NCI-H1436 (cell line): ENCODE results near the gene ARHGEF6.
"Not testable (repeated sequence)": the region's sequence is repeated elsewhere in the genome, so short reads cannot be mapped to it uniquely, and the experiment has no call there.

ENCODE experiments used
- DNase-seq: peaks from one replicate; lab custom pipeline; 2025; lab: John Stamatoyannopoulos, UW

The ARHGEF6 gene, protein sequence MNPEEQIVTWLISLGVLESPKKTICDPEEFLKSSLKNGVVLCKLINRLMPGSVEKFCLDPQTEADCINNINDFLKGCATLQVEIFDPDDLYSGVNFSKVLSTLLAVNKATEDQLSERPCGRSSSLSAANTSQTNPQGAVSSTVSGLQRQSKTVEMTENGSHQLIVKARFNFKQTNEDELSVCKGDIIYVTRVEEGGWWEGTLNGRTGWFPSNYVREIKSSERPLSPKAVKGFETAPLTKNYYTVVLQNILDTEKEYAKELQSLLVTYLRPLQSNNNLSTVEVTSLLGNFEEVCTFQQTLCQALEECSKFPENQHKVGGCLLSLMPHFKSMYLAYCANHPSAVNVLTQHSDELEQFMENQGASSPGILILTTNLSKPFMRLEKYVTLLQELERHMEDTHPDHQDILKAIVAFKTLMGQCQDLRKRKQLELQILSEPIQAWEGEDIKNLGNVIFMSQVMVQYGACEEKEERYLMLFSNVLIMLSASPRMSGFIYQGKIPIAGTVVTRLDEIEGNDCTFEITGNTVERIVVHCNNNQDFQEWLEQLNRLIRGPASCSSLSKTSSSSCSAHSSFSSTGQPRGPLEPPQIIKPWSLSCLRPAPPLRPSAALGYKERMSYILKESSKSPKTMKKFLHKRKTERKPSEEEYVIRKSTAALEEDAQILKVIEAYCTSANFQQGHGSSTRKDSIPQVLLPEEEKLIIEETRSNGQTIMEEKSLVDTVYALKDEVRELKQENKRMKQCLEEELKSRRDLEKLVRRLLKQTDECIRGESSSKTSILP

DNA sequence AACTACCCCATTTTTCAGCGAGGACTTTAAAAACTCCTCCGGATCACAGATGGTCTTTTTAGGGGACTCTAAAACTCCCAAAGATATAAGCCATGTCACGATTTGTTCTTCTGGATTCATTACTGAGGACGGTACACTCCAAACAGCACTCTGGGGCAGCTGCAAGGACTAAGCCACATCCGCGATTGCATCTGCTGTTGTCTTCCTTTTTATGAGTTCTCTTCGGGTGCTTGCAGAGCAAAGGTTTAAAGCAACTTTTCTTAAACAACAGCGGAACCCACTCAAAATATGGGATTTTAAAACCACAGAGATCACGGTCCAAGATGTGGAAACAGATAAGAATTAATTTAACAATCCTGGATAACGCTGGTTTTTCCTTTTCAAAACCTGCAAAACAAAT lies at the start of gene ARHGEF6:
Gene ARHGEF6, minus strand, starts transcription at position 170 of the 400 bp plus-strand sequence. Its CDS starts 50 bp downstream, at position 120.
- no peak for DNase-seq

DNA sequence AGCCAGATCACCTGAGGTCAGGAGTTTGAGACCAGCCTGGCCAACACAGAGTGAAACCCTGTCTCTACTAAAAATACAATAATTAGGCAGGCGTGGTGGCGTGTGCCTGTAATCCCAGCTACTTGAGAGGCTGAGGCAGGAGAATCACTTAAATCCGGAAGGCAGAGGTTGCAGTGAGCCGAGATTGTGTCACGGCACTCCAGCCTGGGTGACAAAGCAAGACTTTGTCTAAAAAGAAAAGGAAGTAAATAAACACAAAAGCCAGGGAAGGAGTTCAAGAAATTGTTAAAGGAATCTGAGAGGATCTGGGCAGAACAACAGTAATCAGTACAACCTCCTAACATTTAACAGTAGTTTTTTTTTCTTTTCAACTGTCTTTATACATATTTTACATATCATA lies 48.7 kb upstream of the ARHGEF6 start:
- no peak for DNase-seq

DNA sequence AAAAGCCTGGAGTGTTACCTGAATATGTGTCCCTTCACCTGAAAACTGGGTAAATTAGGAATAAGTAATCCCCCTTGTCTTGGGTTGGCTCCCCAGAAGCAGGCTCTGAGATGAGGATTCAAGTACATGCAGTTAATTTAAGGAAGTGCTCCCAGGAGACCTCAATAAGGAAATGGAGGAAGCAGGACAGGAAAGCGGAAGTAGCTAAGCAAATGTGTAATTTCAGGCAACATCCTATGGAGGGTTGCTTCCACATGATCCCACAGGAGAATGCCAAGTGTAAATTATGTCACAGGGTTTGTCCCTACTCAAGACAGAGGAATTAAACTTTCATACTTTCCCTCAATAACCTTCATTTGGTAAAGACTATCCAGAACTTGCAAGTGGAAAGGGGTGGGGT lies 48.1 kb upstream of the ARHGEF6 start:
- DNase-seq = no peak

DNA sequence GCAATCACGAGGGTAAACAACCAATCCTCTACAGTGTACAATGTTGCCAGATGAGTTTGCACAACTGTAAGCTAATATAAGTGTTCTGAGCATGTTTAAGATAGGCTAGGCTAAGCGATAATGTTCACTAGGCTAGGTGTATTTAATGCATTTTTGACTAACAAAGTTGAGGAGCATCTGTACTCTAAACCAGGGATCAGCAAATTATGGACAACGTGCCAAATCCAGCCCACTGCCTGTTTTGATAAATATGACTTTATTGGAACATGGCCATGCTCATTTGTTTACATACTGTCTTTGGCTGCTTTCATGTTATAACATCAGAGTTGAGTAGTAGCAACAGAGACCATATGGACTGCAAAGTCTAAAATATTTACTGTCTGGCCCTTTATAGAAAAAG lies 46.3 kb upstream of the ARHGEF6 start:
- peak; percentile 13 for DNase-seq

DNA sequence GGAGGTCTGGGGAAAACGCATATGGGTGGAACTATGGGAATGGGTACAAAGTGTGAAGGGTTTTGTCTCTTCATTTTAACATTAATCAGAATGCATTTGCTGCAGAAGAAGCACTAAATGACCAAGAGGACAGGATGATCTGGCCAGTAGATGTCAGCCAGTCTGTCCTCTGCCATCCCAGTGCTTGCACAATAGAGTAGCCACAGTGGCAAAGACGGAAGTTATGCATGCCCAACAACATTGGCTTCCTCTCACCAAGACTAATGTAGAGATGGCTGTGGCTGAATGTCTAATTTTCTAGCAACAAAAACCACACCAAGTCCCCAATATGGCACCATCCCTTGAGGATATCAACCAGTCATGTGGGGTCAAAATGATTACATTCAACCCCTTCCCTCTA lies 45.0 kb upstream of the ARHGEF6 start:
- no peak for DNase-seq

DNA sequence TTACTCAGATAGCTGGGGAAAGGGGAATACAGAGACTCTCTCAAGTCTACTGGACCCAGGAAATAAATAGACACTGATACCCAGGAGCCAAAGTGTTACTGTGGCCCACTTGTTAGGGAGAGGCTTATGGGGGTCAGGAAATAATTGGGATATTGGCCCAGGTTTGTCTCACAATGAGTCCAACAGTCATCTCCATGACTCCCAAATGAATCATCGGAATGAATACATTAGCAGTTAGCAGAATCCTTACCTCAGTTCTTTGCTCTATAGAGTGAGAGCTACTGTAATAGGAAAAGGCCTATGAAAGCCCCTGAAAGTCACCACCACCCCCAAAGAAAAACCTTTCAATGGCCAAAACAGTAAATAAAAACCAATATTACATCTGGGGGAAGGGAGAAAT lies 42.4 kb upstream of the ARHGEF6 start:
- DNase-seq = no peak

DNA sequence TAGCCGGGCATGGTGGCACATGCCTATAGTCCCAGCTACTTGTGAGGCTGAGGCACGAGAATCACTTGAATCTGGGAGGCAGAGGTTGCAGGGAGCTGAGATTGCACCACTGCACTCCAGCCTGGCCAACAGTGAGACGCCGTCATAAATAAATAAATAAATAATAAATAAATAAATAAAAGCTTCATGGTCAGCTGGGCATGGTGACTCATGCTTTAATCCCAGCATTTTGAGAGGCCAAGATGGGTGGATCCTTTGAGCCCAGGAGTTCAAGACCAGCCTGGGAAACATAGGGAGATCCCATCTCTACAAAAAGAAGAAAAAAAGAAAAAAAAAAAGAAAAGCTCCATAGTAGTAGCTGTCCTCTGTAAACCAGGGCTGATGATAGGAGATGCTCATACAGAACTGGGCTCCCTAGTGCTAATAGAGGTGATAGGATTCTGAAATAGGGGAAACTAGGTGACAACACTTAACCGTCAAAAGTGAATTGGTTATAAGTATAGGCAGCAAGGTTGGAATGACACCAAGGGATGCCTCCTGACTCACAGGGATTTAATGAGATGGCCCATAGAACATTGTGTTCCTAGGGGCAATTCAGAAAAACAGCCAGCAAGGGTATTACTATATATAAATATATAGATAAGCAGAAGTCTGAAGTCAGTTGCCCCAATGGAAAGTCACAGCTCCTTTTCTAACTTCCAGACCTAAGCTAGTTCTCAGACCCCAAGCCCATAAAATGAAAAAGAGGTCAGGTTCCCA lies 41.8 kb upstream of the ARHGEF6 start:
- no peak for DNase-seq

DNA sequence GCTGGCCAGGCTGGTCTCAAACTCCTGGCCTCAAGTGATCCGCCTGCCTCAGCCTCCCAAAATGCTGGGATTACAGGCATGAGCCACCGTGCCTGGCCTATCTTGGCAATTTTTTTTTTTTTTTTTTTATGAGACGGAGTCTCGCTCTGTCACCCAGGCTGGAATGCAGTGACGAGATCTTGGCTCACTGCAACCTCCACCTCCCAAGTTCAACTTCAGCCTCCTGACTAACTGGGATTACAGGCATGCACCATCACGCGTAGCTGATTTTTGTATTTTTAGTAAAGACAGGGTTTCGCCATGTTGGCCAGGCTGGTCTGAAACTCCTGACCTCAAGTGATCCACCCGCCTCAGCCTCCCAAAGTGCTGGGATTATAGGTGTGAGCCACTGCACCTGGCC lies 39.0 kb upstream of the ARHGEF6 start:
- DNase-seq = not testable (repeated sequence)

DNA sequence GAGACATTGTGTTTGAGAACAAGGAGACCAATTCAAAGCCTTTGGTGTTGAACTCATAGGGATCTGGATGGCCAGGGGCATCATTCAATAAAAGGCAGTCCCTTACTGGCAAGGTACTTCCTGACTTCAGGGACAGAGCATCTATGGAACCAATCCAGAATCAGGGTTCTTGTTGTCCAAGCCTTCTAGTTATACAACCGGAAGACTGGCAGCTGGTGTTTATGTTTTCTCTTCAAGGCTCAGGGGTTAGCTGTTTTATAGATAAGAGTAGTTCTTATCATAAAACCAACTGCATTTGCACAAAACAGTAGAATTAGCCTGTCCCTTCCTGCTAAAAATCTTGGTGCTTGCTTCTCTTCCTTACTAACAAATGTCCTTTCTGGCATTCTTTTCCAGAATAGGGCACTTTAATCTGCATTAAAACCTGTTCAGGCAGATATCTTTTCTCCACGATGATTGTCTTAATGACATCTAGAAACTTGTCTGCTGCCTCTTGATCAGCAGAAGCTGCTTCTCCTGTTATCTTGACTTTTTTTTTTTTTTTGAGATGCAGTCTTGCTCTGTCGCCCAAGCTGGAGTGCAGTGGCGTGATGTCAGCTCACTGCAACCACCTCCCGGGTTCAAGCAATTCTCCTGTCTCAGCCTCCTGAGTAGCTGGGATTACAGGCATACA lies 38.4 kb upstream of the ARHGEF6 start:
- DNase-seq = no peak

DNA sequence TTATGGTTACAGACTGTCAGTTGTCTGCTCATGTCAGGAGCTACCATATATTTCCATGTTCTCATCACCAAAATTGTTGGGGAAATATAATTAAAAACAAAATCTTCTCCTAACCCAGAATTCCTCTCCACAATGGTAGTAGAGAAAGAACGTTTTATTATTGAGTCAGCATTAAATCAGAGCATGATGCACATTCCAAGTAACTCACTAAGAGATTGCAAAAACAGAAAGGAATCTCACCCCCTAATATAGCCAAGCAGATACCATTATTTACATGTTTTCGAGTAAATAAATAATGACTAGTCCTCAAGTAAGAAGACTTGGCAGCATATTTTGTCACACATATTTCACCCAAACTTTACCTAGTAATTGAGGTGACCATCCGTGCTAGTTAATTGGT lies 36.2 kb upstream of the ARHGEF6 start:
- no peak for DNase-seq

DNA sequence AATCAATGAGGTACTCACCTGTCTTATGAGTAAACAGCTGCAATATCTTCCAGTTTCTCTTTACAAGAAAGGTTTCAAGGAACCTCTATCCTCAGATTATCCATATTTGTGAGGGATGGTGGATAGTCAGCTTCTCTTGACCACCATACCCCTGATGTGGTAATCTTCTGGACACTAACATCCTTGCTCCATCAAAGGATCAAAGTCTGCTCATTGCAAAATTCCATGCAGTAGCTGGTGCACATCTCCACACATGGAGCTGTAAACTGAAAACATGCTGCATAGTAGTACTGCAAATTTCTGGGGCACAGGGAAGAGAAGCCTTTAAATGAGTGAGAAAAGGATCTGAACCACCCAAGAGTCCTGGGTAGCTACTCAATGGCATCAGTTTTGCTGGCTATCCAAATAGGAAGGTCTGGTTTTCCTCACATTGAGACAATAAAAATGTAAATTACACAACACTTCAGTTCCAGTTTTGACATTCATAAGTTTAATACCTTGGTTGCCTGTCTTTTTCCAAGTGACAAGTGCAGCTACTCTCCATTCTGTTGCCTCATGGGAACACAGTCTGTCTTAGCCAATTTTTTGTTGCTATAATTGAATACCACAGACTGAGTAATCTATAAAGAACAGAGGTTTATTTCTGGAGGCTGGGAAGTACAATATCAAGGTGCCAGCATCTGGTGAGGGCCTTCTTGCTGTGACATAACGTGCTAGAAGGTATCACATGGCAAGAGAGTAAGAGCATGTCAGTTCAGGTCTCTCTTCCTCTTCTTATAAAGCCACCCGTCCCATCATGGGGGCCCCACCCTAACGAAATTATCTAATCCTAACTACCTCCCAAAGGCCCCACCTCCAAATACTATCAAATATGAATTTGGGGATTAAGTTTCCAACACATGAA lies 34.4 kb upstream of the ARHGEF6 start:
- no peak for DNase-seq

DNA sequence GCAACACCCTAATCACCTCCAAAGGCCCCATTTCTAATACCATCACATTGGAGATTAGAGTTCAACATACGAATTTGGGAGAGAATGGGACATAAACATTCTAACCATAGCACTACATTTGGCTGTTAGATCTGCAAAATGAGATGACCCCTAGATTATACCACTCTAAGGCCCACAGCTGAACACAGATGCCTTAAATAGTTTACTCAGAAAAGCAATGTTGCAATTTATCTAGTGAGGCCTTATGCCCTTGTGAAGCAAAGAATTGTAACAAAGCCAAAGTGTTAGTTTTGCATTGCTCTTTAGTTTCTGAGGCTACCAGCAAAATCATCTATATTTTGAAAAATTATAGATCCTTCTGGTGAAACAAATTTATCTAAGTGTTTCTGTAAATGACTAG lies 31.6 kb upstream of the ARHGEF6 start:
- DNase-seq = no peak

DNA sequence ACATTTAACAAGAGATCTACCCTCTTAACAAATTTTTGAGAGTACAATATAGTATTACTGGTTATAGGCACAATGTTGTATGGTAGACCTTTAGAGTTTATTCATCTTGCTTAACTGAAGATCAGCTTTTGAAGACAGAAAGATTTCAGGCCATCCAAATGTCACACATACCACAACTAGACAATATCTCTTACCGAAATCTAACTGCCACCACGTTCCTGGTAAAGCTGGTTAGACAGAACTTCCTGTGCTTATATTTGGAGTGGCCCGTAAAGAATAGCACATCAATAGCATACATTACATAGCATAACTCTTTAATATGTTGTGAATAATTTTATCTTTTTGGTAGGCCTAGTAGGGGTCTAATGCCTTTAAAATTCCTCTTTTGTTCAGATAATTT lies 29.8 kb upstream of the ARHGEF6 start:
- no peak for DNase-seq

DNA sequence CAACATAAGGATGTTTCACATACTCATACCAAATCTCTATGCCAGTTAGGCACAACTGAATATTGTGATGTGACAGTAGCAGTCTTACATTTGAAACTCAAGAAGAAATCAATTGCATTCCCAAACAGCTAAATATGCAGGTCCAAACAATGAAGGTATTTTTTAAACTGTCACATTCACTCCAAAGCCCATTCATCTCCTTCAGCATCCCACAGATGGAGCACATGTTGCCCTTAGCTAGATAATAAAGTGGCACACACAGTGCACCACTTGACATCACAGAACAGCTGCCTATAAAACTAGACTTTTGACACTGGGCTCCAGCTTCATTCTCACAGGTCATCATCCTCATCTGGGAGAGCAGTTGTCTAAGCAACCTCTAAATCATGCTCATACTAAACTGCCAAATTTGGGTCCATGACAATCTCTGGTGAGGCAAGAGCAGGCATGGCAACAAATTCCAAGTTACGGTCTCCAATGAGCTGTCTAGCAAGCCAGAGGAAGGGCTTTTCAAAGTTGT lies 26.2 kb upstream of the ARHGEF6 start:
- DNase-seq = no peak

DNA sequence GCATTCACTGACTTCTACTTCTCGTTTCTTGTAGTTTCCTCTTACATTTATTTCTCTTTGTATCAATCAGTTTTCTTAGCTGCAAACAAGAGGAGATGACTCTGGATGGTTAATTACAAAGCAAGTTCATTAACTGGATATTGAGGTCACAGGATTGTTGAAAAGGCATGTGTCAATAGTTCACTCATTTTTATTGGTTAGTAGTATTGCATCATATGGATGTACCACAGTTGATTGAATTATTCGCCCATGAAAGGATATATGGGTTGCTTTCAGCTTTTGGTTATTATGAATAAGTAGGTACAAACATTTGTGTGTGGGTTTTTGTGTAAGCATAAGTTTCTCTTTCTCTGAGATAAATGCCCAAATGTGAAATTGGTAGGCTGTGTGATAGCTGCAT lies 21.8 kb upstream of the ARHGEF6 start:
- no peak for DNase-seq

DNA sequence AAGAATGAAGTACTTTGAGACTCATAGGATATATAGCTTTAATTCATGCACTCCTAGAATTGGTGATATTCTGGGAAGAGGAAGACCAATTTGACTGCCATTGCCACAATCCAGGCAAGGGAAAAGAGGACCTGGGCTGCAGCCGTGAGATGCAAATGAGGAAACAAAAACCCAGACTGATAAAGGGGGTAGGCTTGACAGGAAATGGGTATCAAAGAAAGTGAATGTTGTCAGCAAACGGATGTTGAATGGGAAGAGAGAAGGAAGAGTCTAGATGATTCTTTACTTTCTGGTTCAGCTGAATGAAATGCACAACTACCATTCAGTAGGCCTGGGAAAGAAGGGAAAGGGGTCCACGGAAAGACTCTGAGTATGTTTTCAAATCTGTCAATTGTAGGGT lies 17.1 kb upstream of the ARHGEF6 start:
- DNase-seq = no peak

DNA sequence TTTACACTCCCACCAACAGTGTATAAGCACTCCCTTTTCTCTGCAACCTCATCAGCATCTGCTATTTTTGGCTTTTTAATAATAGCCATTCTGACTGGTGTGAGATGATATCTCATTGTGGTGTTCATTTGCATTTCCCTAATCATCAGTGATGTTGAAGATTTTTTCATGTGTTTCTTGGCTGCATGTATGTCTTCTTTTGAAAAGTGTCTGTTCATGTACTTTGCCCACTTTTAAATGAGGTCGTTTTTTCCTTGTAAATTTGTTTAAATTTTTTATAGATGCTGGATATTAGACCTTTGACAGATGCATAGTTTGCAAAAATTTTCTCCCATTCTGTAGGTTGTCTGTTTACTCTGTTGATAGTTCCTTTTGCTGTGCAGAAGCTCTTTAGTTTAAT lies 14.4 kb upstream of the ARHGEF6 start:
- DNase-seq = not testable (repeated sequence)

DNA sequence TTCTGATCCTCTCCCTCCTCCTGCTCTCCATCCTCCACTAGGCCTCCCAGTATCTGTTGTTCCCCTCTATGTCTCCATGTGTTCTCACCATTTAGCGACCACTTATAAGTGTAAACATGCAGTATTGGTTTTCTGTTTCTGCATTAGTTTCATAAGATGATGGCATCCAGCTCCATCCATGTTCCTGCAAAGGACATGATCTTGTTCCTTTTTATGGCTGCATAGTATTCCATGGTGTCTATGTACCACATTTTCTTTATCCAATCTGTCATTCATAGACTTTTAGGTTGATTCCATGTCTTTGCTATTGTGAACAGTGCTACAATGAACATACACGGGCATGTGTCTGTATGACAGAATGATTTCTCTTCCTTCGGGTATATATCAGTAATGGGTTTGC lies 13.9 kb upstream of the ARHGEF6 start:
- DNase-seq = not testable (repeated sequence)

DNA sequence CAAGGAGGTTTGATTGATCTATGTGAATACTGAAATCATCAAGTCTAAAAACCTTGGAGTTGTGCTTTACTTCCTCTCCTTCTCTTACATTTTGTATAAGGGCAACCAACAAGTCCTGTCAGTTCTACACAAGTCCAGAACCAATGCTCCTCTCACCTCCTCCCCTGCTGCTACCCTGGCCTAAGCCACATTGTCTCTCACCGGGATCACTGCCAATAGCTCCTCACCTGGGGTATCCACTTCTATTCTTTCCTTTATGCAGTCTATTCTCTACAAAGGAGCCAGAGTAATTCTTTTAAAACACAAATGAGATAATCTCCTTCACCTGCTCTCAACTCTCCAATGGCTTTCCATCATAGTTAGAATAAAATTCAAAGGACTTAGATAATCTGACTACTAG lies 13.3 kb upstream of the ARHGEF6 start:
- DNase-seq = no peak

DNA sequence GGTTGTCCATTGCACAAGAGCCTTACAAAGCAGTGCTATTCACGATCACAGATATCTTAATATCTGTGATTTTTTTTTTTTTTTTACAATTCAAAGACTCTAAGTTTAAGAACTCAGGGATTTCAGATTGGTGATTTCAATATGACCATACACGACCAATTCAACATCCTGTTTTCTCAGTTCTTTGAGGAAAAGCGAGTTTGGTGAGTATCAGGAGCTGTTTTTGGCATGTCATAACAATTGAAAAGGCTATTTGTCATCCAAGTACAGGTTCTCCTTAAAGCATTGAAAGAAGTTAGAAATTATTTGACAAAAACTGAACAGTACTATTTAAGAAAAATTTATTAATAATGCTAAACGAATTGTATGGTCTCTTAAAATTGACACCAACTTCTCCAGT lies 9.1 kb upstream of the ARHGEF6 start:
- DNase-seq = no peak

DNA sequence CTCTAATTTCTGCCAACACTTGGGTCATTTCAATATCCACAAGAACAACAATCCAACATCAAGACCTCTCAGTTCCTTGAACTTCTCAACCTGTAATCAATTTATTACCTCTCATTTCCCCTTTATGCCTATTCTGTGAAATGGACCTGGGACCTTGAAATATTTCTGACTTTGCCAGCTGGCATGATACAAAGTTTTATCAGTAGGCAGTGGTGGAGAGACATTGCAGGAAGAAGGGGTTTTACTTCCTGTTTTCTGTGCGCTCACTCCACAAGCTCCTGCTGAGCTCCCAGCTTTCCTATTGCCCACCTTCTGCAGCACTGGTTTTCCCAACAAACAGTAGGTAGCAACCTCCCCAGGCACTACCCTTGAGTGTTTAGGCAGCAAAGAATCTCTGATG lies 3.5 kb upstream of the ARHGEF6 start:
- no peak for DNase-seq
